Skin of body (tissue), 2 donors: ENCODE results near the gene MAS1. TPM values are rescaled to one million over a fixed set of nuclear protein-coding genes. Genes with fewer than 3 reads are reported as not detected.

ENCODE experiments used
- DNase-seq: peaks from one replicate; lab custom pipeline; 2025; lab: John Stamatoyannopoulos, UW
- total RNA-seq: library from RNA; depleted of rRNA; stranded (reverse); fragments of >200 nt; gene quantifications from one replicate; pipeline ENCODE4 v1.2.3, GENCODE V29; 2014

MAS1 gene
- total RNA-seq, 1 donor from 2014 or later: under 0.01 TPM

DNA sequence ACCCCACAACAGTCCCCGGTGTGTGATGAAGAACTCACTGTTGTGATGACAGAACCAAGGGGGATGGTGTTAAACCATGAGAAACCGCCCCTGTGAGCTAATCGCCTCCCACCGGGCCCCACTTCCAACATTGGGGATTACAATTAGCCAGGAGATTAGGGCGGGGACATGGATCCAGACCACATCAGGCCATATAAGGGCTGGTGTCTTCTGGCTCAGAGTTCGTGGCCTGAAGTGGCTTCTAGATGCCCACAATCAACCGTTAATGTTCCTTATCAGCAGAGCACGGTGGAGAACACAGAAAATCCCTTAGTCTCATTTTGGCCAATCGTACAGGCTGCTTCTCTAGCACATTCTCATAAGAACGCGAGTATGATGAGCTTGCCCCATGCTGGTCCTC lies 10.9 kb upstream of the MAS1 start:
- DNase-seq: no peak

DNA sequence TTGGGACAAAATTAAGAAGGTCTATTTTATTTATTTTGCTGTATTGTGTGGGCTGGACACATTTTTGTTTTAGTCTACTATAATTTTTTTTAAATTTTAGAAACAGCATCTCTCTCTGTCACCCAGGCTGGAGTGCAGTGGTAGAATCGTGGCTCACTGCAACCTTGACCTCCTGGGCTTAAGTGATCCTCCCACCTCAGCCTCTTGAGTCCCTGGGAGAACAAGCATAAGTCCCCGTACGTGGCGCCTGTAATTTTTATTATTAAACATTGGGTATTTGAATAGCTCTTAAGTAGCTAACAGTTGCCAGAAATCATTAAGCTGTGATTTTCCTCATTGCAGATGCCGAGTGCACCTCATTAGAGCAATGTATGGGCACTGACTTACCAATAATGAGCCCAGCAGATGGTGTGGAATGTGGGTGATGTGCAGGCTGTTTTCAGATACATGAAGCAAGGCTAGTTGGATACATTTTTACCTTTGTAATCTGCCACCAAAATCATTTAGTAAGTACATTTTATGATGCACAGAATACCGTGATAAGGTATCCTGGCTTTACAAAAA lies 10.3 kb upstream of the MAS1 start:
- no peak for DNase-seq

DNA sequence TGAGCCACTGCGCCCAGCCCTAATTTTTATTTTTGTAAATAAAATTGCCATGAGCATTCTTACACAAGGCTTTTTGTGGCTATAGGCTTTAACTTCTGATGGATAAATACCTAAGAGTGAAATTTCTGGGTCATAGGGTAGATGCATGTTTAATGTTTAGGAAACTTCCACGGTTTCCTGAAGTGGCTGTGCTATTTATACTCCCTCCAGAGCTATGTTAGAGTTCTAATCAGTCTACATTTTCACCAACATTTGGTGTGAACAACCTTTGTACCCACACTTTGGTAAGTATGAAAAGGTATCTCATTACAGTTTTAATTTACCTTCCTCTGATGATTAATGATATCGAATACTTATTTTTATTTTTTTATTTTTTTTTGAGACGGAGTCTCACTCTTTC lies 6.1 kb upstream of the MAS1 start:
- DNase-seq: no peak

DNA sequence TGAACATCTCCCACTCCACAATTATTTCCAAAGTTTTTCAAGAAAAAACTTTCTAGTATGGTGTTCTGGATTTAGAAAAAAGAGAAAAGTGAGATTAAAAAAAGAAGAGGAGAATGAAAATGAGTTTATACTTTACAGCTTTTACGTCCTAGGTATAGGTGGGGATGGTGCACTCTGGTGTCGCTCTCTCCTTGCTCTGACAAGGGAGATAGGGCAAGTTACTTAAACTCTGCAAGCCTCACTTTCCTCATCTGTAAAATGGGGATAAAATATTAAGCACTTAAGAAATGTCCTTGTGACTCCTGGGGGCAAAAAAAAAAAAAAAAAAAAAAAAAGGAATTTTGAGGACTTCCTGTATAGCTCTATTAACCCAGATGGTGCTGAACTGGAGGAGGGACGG lies 4.5 kb upstream of the MAS1 start:
- no peak for DNase-seq

DNA sequence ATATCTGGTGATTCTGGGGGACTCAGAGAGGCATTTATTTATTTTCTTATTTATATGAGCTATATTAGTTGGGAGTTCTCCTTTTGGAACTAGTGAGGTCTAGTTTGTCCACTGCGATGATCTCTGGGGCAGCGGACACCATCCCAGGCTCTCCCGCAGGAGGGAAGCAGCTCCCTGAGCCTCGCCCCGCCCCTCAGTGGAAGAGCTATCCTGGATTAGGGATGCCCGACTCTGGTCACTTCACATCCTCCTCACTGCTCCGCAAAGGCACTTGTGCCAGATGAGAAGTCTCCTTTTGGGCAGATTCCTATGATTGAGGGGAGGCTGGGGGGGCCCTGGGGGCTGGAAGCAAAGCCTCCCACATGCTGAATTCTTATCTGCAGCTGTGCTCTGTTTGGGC lies 3.6 kb upstream of the MAS1 start:
- DNase-seq: no peak

DNA sequence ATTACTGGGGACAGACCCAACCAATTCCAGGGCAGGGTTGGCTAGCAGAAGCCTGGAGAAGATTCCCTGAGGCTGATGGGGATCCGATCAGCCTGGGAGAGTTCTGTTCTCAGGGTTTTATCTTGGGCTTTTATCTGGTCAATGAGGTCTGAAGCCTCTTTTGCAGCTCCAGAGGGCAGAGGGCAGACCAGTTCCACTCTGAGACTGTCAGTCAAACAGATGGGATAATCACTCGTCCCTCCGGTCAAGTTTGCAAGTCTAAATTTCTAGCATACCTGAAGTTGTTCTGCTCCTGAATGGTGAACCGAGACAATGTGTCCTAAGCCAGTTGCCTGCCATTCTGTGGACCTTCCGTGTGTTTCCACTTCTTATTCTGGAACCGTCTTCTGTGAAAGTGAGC lies 3.0 kb upstream of the MAS1 start:
- no peak for DNase-seq

DNA sequence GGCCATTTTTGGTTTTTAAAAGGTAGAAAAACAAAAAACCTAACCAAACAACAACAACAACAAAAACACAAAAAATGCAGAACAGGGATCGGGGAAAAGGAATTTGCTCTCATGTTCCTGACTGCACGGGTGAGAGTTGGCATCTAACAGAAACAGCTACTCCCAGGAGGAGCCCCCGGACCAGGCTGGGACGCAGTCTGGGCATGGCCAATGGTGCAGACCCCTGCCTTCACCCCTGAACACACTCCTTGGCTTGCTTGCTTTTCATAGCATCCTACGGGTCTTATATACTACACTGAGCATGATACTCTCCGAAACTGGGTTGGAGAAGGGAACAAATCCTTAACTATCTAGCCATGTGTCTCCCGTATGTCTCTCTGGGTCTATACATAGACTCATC lies 587 bp upstream of the MAS1 start:
- no peak for DNase-seq

DNA sequence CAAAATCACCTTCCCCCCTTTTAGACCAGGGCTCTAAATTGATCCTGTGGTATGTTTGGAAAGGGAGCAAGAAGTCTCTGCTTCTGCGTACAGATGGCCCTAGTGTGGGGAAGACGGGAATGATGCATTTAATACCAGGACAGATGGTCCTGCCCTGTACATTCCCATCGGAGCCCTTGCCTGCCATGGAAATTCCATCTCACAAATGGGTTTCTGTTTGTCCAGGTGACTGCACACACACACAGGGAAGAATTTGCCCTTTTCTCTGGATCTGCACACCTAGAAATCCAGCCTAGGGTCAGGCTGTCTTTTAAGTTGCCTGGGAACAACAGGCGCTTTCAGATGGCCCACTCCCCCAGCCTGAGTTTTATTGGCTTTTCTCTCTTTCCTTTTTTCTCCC lies 1.3 kb downstream of the MAS1 start:
- DNase-seq: no peak

DNA sequence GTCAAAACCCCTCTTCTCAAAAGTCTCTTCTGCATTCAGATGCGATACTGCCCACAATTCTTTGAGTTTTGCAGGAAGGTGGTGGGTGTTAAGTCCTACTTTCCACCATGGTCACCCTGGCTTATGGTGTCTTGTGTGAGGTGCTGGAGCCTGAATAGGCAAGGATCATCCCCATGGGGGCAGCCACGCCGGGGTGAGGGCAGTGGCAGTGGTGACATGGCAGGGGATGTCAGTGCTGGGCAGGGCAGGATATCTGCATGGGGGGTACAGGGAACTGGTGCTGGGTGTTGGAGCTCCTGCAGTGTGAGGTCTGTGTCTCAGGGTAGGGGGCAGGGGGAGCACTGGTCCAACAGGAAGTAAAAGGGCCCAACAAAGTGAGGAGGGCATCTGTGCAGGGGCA lies 2.3 kb downstream of the MAS1 start:
- DNase-seq: no peak

DNA sequence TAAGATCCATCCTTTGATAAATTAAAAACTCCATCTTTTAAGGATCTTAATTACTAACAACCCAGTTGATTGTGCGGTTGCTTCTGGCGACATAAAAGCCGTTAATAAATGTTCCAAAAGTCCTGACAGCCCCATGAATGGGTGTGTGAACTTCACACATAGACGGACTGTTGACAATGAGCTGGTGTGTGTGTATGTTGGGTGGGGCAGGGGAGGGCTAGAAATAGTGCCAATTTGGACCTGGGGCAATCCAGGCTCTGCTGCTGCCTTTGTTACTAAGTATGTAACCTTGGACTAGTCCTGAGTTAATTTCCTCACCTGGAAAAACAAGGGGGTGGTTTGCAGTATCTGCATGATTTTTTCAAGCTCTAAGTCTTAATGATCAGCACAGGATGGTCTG lies 4.2 kb downstream of the MAS1 start:
- no peak for DNase-seq

DNA sequence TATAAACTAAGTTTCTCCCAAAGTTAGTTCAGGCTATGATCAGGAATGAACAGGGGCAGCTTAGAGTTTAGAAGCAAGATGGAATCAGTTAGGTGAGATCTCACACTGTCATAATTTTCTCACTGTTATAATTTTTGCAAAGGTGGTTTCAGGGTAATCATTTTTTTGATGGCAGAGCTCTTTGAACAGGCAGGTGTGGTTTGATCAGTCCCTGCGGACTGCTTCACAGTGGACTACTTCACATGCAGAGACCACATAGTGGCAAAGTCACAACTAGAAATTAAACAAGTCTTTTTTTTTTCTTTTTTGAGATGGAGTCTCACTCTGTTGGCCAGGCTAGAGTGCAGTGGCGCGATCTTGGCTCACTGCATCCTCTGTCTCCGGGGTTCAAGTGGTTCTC lies 6.8 kb downstream of the MAS1 start:
- no peak for DNase-seq

DNA sequence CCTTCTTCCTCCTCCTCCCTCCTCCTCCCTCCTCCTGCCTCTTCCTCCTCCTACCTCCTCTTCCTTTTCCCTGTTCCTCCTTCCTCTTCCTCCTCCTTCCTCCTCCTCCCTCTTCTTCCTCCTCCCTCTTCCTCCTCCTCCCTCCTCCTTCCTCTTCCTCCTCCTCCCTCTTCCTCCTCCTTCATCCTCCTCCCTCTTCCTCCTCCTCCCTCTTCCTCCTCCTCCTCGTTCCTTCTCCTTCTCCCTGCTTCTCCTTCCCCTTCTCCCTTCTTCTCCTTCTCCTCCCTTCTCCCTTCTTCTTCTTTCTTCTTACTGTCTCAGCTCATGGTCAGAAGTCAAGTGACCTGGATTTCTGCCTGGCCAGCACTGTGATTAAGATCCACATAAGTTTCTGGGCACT lies 7.7 kb downstream of the MAS1 start:
- DNase-seq: no peak

DNA sequence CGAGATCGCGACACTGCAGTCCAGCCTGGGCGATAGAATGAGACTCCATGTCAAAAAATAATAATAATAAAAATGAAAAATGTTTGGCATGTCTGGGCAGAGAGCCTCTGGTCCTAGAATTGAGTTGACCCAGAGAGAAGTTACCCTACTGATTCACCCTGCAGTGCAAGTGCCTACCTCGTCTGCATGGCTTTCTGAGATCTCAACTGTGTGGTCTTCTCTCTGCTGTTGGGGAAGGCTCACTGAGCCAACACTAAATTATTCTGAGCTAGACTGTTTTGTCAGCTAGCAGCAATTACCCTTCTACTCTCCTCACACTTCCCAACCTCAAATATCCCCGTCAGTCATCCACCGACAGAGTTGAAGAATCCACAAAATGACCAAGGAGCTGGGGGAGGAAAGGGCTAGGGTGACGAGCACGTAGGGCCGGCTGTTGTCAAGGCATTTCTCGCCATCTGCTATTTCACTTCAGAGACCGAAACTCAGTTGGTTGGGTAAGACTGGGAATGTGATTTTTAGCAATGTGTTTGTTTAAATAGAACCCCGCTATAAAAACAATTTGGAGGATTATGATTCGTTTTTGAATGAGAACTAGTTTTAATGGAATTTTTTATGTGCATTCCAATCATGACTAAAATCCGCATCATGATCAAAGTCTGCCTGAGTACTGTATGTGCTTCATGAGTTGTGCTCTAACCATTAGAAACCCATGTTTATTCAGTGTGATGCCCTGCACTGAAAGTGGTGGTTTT lies 9.4 kb downstream of the MAS1 start:
- DNase-seq: no peak

DNA sequence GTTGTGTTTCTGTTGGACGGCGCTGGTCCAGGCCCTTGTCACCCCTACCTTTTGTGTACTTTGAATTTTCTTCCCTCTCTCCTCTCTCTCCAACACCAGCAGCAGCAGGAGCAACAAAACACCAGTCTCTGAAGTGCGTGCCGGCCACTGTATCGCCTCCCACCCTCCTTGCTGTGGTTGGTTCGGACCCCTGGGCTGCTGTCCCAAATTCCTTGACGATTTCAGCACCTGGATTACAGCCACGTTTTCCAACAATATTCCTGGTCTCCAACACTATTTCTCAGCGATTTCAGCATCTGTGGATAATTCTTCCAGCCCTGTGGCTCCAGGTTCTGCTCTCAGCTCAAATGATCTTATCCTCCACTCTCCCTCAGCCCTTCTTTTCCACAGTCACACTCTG lies 11.8 kb downstream of the MAS1 start:
- no peak for DNase-seq

DNA sequence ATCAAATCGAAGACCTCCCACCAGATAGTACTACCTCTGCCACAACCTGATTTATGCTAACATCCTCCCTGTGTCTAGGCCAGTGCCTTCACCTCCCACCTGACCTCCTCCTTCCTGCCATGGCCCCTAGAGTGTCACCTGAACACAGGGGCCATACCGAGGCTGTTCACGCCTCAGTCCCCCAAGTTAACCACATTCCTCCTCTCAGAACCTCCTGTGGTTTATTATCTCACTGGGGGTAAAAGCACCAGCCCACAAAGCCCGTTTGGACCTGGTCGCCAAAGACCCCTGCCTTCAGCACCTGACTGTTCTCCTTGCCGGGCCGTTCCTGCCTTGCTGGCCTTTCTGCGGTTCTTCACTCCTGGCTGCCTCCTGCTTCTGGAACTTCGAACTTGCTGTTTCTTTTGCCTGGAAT lies 13.7 kb downstream of the MAS1 start:
- DNase-seq: no peak

DNA sequence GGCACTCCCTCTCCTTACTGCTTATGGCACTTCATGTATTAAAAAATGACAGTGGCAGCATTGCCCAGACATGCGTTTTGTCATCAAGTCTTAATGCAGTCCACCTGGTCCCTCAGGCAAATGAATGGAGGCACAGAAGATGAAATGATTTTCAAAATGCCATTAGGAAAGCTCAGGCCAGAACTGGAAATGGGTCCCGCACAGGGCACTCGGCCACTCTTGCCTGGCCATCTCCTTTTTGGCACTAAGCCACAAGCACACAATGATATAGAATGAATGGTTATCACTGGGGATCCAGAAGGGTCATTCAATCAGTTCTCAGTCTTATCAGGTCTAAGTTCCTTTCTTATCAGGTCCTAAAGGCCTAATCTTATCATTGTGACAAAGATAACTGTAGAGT lies 15.6 kb downstream of the MAS1 start:
- DNase-seq: no peak

DNA sequence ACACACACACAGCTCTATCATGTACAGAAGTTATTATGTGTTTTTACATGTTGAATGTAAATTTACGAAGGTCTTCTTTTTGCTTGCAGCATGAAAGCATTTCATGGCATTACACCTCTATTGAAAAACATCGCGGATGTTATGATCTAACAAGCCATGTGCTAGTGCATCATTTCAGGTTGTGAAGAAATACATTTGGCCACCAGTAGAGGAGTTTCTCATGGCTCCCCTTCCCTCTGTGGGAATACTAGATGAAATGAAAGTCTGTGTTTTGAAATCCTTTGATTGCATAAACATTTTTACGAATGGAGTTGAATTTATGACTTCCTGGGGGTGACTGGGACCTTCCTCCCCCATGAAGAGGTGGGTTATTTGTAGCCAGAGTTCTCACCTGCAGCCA lies 17.7 kb downstream of the MAS1 start:
- no peak for DNase-seq

DNA sequence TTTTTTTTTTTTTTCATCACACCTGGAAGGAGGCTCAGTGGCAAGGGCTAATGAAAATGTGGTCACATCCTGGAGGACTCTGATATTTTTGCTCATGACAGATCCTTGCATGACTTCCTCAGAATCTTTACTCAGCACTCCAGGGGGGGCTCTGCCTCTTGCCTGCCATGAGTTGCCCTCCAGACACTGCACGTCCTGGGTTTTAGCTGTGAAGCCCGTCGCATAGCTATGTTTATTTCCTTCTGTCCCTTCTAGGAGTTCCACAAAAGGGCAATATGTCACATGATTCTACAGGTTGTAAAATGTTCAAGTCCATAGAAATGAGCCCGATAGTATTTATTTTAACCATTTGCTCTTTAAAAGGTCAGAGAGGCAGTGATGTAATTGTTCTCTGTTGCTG lies 18.2 kb downstream of the MAS1 start:
- DNase-seq: no peak

DNA sequence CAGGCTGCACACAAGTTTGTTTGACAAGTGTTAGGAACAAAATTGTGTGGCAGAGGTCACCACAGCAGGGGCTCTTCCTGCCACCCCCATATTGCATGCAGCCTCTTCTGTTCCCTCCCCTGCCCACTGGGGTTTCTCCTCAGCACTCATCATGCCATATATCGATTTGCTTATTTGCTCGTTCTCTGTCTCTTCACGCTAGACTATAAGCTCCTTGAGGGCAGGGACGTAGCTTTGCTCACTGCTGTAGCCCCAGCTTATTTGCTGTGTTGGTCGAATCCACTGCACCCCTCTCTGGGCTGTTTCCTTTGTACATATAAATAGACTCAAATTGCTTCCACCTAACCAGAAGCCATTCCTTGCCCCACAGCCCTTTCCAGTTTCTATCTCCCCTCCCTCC lies 19.6 kb downstream of the MAS1 start:
- no peak for DNase-seq

DNA sequence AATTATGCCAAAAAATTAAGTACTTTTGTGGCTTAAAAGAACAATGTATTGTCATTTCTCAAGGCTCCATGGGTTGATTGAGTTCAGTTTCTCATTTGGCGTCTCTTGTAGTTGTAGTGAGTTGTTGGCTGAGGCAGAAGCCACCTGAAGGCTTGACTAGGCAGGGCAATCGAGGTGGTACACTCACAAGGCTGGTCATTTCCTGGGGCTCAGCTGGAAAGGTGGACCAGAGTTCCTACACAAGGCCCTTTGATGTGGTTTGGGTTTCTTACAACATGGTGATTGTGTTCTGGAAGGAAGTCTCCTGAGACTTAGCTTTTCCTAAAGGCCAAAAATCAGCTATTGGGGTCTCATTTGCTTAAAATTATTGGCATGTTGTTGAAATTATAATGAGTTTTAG lies 22.6 kb downstream of the MAS1 start:
- DNase-seq: no peak

DNA sequence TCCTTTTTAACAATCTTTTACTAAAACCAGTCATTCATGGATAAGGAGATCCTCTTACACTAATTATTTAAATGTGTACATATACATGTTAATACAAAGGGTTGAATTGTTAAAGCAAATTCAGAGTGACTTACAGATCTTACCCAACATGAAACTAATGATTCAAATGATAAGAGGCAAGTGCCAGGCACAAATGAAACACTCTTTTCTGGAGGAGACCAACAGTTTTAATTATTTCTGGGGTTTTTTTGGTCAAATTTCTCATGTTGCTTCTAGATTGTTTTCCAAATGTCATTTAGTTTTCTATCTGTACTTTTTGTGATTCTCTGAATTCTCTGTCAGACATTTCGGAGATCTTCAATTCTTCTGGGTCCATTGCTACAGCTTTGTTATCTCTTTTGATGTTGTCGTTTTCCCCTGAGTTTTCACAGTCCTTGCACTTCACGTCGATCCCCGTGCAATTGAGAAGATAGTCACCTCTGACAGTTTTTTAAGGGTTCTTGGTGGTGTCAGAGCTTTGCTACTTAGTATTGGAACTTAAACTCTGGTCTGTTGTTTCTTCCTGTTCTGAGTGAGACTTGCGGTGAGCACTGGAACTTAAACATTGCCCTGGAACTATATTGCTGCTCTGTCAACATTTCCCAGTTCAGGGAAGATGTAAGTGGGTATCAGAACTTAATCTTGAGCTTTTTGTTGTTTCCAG lies 23.2 kb downstream of the MAS1 start:
- DNase-seq: no peak

DNA sequence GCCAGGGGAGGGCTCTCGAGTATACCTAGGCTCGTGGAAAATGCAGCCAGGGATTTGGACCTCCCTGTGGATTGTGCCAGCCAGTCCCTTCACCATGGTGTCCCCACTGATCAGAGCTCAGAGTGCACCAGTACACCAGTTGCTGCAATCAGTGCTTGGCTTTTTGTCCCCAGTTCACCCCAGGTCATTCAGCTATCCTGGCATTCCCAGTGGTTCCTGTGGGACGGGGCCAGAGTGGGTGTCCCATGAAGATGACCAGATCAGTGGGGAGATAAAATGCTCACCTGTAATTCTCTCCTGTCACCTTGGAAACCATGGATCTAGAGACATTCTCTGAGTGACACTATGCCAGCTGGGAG lies 23.8 kb downstream of the MAS1 start:
- no peak for DNase-seq

DNA sequence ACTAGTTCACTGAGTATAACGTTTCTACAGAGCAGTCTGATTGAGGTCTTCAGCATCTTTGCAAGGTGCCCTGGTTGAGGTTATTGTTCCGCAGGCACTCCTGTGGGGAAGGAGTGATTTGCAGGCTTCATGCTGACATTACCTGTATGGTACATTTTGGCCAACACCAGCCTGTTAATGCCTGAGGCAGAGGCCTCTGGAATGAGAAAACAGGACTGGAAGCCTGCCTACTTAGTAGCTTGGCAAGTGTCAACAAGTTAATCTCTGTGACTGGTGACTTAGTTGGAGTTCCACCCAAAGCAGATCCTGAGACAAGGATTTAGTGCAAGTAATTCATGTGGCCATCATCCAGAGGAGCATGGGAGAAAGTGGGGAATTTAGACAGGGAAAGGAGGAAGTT lies 24.6 kb downstream of the MAS1 start:
- DNase-seq: no peak
